COLO829 (cell line): Measurements from ENCODE around the gene AGAP1.

ENCODE experiments used
- DNase-seq: peaks from one replicate; pipeline ENCODE4 v3.0.0; 2012; ENCODE audit warnings: low spot score

AGAP1 gene

GRCh38 chr2:235918876-235919275 is 425.0 kb downstream of the AGAP1 start:
- DNase-seq, result no peak

GRCh38 chr2:235920216-235920865 is 426.5 kb downstream of the AGAP1 start:
- DNase-seq, result no peak

DNA sequence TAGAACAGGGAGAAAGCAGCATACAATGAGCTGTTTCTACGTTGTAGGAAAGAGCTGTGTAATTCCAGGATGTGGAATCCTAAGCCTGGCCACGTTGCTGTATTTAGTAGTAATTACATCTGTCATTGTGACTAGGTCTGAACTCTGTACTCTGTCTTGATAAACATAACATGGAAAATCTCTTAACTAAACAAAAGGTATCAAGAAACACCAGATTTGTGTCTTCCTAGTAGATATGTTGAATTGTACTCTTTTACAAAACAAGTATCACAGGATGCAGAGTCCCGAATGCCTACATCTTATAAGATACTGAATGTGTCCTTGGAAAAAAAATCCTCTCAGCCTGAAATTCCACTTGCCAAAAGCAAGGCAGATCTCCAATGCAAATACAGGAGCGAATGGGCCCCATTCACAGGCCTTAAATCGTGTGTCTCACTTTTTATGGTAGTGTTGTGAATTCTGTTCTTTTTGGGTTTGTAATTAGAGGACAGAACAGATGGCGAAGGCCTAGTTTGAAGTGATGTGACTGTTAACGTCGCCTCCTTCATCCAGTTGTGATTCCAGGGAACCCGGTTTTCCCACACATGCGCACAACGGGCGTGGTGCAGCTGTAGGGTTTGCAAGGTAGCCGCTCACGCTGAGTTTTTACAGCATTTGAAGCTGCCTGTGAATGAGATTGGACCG is 427.8 kb downstream of the AGAP1 start:
- no peak for DNase-seq

GRCh38 chr2:235922839-235923238 is 429.0 kb downstream of the AGAP1 start:
- DNase-seq, result no peak

GRCh38 chr2:235923859-235924674 is 430.2 kb downstream of the AGAP1 start:
- no peak for DNase-seq

DNA sequence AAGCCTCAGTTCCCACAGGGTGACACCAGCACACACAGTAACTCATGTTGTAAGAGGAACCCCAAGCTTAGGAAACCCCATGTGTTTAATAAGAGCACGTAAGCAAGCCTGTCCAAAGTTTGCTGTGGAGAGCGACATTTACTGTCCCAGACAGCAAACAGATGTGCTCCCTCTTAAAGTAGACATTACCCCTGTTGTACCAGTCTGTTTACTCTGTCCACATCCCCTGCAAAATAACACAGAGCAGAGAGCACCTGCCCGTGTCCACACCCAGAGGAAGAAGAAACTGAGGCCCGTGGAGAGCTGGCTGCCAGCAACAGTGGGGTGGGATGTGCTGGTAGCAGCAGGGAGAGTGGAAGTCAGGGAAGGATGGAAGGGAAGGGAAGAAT is 430.8 kb downstream of the AGAP1 start:
- no peak for DNase-seq

DNA sequence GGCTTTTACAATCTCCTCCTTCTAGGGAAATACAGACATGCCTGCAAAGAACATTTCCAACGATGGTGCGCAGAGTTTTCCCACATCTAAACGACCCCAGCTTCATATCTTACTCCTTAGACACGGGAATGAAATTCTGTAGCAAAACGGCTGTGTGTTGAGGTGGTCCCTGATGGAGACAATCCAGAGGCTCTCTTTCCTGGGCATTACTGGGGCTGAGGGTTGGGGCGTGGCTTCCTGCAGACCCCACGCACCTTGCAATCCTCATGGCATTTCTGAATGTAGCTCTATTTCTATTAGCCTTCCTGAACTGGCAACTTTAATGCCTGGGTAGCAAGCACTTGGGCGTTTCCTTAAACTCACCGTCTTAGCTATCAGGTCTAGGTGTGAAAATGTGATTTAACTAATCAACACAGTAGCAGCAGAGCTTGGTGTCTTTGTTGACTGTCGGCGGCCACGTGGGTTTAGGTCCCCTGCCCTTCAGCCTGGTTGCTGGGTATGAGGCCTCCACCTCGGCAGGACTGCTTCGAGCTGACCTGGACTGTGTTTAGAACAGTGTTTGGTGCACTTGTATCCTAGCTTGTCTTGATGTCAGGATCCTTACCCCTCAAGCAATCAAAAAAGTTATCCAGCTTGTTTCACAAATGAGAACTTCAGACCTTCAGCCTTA is 431.5 kb downstream of the AGAP1 start:
- no peak for DNase-seq

- no peak for DNase-seq
Measured at GRCh38 chr2:235926229-235926628, 432.4 kb downstream of the AGAP1 start.

GRCh38 chr2:235928751-235929370 is 435.0 kb downstream of the AGAP1 start:
- DNase-seq, result no peak

- no peak for DNase-seq
Measured at GRCh38 chr2:235930701-235931100, 436.9 kb downstream of the AGAP1 start.

GRCh38 chr2:235931676-235932075 is 437.8 kb downstream of the AGAP1 start:
- DNase-seq, result no peak

DNA sequence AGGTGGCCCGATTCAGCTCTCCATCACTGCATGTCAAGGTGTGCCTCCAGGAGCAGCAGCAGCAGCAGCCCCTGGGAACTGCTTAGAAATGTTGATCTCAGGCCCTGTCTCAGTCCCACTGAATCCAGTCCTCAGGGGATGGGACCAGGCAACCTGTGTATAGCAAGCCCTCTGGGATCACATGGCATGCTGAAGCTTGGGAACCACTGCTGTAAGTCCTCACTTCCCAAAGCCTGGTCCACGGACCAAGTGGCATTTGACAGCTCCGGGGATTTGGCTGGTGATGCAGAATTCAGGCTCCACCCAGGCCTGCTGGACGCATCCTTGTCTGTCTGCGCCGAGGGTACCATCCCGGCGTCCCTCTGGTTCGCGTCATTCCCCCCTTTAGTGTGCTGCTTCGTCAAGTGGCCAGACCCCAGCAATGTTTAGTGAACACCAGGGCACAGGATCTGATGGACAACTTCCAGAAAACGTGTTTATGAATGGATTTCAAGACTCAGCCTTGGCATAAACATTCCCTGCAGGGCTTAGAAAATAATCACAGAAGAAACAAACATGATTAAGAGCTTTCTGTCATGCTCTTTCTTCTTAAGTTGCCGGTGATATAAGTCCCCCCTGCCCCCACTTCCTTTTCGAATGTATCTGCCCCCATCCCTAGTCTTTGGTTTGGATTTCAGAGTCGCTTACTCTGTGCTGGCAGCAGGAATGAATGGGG is 440.4 kb downstream of the AGAP1 start:
- DNase-seq, result no peak

- no peak for DNase-seq
Measured at GRCh38 chr2:235934774-235935484, 441.1 kb downstream of the AGAP1 start.

GRCh38 chr2:235935773-235936172 is 441.9 kb downstream of the AGAP1 start:
- DNase-seq, result no peak

DNA sequence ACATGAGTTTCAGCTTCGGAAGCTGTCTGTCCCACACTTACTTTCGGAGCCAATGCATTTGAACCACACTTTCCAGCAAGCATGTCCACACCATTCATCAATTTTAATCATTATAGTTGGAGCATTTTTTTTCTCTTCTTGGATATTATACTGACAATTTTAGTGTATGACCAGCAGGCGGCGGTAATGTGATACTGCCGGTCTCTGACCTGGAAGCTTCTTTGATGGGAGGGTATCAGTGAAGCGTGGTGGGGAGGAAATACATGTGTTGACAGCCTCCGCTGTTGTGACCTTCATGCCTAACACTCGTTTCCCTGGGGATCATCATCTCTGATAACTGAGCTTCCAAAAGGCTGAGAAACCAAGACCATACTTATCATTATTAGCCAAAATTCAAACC is 442.6 kb downstream of the AGAP1 start:
- DNase-seq, result no peak

DNA sequence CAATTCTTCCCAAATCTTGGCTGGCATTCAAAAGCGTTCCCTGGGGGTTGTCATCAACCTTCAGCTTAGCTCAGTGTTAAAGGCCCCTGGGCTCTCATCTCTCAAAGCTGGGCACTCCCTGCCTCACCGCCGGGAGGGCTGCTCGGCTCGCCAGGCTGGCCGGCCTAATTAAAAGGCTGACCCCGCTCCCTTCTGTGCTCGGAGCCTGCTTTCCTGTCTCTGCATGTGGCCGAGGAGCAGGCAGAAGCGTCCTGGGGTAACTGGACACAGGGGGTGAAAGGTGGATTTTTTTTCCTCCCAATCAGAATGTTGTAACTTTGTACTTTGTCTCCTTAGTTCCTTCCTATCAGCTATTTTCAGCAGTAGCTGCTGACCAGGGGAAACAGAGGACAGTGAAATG is 443.2 kb downstream of the AGAP1 start:
- no peak for DNase-seq

GRCh38 chr2:235937526-235937925 is 443.7 kb downstream of the AGAP1 start:
- no peak for DNase-seq

DNA sequence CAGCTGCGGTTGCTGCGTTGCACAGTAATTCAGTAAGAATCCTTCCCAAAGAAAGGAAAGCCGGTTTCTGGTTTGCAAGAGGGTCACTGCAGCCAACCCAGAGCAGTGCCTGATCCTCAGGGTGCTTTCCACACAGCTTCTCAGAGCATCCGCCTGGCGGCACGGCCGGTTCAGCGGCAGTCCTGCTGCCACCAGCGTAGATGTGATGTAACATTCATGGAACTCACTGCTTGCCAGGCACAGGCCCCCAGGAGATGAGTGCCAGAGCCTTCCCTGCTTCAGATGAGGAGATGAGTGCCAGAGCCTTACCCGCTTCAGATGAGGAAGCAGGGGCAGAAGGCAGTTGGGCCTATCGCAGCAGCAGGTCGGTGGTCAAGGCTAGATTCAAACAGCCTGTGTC is 444.1 kb downstream of the AGAP1 start:
- DNase-seq, result no peak

- no peak for DNase-seq
Measured at GRCh38 chr2:235938611-235939010, 444.8 kb downstream of the AGAP1 start.

DNA sequence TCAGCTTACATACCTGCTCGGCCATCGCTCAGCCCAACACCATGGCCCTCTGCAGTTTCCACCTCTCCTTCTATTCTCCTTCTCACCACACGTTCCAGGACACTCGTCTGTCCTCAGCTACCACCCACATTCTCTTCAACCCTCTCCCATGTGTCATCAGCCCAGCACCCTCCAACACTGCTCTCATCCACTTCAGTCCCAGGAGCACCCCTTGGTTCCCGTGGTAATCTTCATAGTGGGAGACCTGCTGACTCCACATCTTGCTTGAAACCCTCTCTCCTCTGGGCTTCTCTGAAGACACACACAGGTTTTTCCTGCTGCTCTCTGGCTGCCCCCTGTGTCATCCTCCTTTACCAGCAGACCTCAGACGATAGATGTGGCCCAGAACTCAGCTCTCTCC is 445.6 kb downstream of the AGAP1 start:
- no peak for DNase-seq

DNA sequence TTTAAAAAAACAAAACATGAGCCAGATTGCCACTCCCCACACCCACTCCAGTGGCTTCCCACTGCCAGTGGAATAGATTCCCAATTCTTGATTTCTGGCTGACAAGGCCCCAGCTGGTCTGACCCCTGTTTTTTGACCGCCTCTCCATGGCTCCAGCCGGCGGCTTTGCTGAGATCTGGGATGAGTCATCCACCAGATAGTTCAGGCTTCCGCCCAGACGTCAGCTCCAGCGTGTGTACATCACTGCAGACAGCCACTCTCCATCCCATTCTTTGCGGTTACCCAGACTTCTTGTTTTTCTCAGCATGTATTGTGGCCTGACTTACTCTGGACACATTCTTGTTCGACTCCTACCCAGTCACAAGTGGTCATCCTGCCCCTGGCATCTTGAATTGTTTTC is 446.5 kb downstream of the AGAP1 start:
- DNase-seq, result no peak
